CMK (cell line): ENCODE results near the gene FHIT.

Source experiments
- DNase-seq: peaks from one replicate; pipeline ENCODE4 v3.0.0-alpha.2; 2010; ENCODE audit warnings: low read depth

Gene FHIT

DNA sequence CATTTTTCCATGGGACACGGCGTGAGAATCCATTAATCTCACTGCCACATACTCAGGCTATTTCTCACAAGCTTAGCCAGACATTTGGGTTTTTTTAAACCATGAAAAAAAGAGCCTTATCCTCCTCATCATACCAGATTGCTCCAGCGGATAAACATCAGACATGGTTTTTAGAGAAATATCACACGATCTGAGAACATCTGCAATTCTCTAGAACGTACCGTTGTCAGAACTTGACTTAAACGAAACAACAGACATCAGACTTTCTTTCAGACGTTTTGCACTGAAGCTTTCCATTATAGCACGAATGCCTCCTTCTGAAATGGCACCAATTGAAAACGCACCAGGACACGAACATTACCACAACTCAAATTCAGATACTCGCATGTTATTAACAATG, 1457.3 kb downstream of the FHIT start:
- DNase-seq: no peak

DNA sequence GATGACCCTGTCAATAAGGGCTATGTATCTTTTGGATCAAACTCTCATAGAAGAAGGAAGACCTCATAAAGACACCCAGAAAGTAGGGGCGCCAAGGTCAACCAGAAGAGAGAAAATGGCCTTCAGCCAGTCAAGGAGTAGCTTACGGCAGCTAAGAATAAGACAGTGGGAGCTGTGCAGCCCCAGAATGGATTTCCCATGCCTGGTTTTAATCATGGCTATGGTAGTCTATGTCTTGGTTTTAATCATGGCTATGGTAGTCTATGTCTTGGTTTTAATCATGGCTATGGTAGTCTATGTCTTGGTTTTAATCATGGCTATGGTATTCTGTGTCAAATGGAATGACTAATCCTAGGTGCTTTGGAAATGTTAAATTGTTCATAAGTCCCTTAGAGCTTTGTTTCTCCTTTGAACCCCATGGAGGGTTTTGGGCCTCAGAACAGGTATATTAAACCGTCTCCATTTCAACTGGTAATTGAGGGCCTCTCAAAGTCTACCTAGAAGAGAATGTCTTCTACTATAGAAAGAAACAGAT, 1459.4 kb downstream of the FHIT start:
- no peak for DNase-seq

DNA sequence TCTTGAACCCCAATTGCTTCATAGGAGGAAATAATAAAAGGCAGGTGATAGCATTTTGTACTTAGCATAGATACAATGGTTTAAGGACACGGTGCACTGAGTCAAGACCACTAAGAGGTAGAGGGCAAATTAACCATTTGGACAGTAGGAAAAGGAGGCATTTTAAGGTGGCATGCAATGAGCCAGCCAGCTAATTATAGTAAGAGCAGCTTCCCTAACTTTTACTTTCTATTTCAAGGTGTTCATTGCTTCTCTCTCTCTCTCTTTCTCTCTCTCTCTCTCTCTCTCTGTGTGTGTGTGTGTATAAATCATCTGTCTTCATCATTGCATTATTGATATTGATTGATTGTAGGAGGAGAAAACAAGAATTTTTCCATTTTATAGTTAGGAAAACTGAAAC, 1461.0 kb downstream of the FHIT start:
- DNase-seq: no peak

DNA sequence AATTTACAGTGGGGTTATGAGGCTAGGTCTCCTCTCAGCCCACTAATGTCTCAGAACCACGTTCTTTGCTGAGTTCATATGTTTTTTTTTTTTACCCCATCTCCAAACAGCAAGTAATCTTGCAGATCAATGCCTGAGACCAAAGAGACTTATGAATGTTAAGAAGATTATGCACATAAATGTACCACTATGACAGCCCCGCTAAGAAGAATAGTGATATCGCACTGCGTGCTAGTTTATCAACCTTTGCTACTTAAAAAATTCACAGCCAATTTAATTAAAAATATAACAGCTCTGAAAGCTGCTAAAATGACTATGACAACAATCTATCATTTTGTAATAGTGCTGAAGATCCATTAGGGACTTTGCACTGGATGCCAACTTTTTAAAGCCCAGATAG, 1462.5 kb downstream of the FHIT start:
- no peak for DNase-seq

DNA sequence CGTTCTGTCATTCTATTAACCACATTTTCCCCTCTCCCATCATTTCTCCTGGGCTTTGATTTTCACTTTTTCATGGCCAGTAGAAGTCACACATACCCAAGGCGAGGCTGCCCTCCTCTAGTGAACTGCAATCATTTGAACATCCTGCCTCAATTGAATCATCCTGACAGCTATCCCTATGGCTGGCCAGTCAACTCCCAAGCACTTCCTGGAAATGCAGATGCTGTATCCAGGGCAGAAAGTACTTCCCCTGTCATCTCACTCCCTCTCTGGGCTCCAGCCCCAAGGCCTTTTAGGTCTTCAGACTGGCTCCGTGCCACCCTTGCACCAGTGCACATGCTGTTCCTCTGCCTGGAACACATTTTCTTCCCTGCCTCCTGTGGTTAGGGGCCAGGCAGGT, 1463.1 kb downstream of the FHIT start:
- DNase-seq: no peak

DNA sequence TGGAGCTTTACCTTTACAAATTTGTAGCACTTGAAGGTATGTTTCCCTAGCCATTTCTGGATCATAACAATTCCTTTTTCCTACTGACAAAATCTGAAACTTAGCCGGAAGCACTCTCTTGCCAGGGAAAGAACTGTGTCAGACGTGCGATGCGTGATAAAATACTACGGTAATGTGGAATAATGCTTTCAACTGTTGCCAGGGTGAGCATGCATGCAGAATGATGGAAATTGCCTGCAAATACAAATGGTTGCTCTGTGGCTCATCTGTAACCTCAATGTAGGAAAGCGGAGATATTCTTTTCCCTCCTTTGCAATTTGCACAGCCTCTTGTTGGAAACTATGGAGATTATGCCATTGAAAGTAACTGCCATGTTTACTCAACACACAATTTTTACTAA, 1464.9 kb downstream of the FHIT start:
- DNase-seq: no peak

DNA sequence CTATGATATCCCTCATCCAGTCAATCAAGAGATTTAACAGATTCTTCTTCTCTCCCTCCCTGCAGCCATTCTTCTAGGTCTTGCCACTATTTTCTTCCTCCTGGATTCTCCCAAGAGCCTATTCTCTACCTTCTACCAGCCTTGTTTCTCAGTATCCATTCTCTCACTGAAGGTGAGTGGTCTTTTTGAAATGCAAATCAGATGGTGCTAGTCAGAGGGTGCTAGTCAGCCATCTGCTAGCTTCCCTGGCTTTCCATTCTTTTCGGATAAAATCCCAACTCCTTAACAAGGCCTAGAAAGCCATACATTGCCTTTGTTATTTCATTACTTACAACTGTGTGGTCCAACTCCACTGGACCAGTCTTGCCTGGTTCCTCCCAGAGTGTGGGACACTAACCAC, 1467.1 kb downstream of the FHIT start:
- no peak for DNase-seq

DNA sequence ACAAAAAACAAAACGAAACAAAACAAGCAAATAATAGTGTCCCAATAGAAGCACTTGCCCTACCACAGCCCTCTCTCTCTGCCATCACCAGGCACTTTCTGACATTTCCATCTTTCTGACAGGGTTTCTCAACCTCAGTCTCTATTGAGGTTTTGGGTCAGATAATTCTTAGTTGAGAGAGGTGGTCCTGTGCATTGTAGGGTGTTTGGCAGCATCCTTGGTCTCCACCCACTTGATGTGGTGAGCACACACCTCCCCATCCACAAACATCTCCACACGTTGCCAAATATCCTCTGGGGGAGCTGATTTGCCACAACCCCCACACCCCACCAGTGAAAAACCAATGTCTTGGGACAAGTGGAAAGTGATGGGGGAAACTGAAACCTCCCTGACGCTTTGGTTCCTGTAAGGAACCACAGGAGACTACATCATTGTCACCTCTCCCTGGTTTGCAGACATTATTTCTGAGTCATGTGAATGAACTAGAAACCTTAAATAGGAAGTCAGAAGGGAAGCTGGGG, 1467.7 kb downstream of the FHIT start:
- no peak for DNase-seq

DNA sequence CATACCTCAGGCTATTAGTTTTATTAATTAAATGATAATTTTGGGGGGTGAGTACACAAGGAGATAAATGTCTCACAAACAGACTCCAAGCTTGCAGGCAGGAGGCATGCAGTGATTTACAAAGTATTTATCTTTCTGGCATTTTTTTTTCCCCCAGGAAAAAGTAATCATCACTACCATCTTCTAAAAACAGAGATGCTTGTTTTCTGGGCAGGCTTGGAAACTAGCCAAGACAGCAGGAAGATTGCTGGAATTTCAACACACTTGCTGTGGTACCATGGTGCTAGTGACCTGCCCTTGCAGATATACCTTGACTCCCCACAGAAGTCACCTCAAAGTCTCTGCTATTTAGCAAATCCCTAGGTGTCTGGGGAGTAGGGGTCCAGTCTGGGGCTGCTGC, 1468.6 kb downstream of the FHIT start:
- DNase-seq: no peak

DNA sequence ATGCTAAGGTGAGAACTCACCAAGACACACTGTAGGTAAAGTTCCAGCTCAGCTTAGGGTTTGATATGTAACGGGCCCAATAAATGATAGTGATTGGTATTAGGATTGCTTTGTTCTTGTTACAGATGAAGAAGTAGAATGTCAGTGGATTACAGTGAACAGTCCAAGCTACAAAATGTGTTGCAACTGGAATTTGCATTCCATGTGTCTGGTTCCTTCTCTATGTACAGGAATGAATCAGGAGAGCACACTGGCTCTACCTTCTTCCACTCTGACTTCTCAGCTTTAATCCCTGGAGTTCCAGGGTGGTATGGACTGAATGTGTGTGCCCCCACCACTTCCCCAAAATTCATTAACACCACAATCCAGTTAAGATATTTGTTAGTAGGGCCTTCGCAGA, 1471.0 kb downstream of the FHIT start:
- DNase-seq: no peak

DNA sequence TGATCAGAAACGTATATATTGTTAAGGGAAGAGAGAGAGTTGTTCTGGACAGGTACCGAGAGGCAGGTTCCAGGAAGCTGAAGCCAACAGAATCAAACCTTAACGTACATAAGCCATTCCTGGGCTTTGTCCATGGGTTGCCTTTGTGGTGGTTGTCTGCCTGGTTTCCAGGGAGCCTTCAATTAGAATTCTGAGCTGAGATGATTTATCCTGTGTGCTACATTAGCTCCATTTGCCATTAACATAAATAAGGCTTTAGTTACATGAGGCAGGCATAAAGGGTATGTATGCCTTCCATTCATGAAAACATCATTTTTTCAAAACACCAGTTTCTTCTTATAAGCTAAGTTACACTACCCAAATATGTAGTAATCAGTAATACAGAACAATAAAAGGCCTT, 1472.0 kb downstream of the FHIT start:
- no peak for DNase-seq

DNA sequence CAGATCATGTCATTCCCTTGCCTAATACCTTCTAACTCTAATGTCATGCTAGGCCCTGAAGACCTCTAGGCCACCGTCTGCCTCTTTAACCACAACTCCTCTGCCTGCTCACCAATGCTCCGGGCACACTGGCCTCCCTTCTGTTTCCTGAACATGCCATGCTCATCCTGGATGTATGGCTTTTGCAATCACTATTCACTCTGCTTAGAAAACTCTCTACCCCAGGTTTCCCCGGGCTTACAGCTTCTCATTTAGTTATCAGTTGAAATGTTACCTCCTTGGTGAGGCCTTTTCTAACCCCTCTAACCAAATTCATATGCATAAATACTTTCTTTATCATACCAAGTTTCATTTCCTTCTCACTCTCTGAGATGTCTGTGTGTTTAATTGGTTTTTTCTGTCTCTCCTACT, 1473.6 kb downstream of the FHIT start:
- DNase-seq: no peak

DNA sequence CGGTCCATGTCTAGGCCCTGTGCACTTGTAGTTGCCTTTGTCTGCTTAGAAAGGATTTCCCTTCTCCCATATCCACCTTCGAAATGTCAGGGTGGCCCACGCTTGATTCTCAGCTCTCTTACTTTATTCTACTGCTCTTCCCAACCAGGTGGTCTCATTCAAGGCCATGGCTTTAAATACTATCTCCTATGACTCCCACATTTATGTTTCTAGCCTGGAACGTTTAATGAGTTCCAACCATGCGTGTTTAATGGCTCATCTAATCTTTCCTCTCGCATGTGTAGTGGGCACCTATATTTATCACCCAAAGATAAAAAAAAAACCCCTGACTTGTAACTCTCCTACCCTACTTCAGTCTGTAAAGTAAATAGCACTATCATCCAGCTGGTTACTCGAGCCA, 1474.2 kb downstream of the FHIT start:
- no peak for DNase-seq

DNA sequence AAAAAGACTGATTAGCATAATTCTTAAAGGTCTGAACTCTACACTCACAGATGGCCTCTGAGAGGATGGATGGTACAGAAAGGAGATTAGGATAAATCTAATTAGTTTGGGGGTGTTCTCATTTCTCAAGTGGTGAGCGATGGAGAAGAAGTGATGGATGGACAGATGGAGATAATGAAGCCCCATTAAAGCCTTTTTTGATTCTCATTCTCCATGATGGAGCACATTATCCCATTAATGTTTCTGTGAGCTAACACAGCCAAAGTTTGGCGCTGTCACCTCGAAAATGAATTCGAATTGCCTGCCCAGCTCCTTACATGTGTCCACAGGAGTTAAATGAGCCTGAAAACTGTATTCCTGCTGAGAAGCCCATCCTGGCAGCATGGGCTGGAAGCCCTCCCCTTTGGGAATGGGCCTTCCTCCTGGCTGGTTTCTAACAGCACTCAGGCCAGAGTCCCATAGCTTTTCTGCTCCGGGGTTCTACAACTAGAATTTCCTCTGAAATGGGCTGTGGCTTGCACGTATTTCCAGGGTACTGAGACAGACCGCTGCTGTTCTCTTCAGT, 1475.4 kb downstream of the FHIT start:
- no peak for DNase-seq

DNA sequence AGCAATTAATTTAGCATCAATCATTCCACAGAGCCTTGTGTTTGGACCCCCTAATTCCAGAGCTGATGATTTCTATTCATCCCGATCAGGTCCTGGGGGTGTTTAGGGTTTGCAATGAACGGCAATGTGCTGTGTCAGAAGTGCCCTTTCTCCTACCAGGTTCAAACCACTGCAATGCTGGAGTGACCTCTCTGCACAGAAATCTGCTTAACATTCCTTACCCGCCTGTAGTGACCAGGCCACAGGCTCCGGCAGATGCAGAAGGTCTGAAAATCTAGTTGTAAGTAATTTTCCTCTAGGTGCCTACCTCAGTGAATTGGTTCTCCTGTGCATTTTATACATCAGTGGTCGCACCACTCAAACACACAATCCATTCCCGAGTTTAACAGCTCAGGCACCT, 1476.1 kb downstream of the FHIT start:
- DNase-seq: no peak

DNA sequence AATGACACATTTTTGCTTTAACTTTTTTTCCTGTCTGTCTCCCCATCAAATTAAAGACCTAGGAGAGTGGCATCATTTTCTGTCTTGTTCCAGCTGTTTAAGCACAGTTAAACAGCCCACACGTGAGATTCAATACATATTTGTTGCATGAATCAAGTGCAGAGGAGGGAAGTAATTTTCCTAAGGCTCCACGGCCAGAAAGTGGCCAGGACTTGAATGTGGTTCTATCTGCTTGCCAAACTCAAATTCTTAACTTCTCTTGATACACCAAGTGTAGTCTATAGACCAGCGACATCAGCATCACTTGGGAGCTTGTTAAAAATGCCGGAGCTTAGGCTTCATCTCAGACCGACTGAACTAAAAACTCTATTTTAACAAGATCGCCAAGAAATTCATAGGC, 1476.6 kb downstream of the FHIT start:
- no peak for DNase-seq

DNA sequence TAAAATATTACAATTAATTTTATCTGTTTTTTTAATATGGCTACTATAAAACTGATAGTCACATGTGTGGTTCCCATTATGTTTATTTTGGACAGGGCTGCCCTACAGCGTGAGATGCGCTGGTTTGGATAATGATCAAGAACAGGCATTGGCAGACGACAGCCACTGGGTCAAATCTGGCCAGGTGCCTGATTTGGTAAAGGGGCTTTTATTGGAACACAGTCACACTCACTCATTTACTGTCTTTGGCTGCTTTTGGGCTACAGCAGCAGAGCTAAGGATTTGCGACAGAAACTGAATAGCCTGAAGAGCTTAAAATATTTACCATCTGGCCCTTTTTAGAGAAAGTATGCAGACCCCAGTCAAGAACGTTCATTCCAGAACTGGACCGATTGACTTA, 1477.3 kb downstream of the FHIT start:
- DNase-seq: no peak

DNA sequence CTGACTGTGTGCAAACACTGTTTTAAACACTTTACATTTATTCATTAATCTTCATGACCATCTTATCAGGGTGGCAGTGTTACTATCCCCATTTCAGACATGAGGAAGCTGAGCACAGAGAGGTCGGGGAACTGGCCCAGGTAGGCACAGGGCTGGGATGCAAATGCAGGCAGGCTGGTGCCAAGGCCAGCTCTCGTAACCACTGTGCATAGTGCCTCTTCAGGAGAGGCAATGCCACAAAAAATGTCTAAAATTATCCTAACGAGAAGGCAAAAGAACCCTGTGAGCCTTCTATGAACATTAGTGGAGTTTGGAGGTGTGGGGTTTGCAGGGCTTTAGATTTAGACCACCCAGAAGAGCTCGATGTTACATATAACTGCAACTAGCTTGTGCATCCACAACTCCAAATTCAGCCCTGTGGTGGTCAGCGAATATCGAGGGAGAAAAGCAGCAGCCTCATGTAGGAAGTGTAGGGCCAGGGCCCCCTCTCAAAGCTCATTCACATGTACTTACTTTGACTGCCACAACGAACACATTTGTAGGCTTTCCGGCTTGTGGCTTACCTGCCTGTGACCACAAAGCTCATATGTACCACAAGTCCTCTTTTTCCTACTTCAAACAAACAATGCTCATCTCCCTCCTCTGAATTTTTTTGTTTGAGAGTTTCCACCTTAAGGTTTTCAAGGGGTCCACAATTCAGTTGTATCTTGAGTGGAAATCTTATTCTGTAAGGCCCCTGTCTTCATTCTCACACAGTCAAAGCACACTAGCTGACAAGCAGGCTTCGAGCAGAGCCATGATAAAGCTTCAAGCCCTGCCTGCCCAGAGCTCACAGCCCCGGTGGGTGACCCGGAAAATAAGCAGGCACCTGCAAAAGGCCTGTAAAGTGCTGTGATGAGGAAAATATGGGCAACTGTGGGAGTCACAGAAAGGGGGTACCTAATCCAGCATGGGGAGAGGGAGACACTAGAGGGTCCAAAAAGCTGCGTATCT, 1478.5 kb downstream of the FHIT start:
- no peak for DNase-seq

DNA sequence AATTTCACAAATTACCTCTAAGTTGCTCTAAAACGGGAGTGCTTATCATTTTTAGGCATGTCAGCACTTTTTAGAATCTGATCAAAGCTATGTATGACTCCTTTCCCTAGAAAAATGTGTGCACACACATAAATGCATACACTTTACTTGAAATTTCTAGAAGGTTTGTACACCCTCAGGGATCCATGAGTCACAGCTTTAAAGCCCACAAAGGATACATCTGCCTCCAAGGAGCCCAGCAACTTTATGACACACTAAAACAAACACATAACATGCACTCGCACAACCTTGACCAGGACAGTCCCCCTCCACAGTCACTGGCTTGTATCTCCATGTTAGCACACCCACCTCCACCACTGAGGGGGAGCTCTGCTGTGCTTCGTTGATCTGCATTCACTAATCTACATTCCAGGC, 1479.5 kb downstream of the FHIT start:
- DNase-seq: no peak

DNA sequence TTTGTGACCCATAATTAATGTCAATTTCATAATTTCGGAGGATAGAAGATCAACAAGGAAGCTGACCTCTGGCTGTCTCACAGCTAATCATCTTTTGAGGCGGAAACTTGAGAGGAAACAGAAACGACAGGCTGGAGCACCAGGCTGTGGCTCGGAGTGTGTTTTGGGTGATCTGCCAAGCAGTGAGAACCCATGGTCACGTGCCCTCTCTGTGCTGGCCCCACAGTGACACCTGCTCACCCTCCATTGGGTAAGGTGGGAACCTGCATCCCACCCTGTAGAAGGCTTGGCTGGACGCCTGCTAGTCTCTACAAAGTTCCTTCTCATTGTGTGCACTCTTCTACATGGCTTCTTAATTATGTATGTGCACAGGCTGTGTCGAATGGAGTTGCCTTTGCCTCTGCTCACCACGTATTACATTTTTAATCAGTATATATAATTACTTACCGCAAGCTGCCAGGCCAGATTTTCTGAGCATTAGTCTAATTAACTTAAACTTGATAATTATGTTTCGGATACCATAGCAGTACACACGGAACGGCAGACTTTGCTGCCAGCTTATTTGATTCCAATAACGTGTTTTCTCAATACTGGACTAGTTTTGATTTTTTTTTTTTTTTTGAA, 1482.0 kb downstream of the FHIT start:
- DNase-seq: no peak

DNA sequence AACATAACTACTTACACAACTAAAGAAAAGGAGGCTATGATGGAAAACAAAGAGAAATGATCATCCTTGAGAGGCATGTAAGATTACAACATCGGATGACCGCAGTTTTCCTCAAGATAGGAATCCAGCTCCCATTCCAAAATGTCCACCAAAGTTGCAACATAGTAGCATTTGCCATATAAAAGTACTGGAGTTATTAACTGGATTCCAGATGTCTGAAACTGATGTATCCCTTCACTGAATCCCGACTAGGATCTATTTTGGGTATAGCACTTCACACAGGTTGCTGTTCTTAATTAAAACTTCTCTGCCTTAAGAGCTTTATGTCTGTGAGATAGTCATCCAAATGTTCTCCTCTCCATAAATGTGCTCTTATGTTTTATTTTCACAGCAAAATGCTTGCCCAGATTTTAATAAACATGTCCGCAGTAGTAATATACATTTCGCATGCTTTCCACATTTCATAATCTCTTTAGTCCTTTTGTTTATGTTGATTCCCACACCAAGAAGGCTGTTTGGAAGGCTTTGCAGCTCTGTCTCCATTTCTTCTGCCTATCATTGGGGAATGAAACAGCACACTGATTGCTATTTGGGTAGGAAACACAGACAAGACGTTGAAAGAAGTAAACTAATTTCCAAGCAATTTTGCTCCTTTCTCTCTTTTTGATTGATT, 1484.9 kb downstream of the FHIT start:
- DNase-seq: no peak

DNA sequence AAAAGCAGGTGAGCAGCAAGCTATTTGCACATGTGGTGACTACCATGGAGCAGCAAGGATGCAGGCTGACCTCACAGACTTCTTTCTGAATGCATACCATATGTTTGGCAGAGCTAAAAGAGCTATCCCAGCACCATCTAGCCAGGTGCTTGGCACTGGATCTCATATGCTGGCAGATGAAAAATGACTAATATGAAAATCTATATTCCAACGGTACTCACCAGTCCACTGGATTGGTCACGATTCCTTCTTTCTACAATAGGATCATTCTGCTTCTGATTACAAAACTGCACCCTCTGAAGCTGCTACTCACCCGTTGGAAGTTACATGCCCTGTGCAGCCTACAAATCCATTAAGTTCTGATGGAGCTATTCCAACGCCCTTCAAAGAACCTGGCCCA, 1487.1 kb downstream of the FHIT start:
- DNase-seq: no peak
